ENCODE results near the gene SEZ6L.
A peak's percentile ranks its signal among the peaks of the same experiment; 100 is the strongest.
"Not testable (repeated sequence)": the region's sequence is repeated elsewhere in the genome, so short reads cannot be mapped to it uniquely, and the experiment has no call there.

Gene SEZ6L

DNA sequence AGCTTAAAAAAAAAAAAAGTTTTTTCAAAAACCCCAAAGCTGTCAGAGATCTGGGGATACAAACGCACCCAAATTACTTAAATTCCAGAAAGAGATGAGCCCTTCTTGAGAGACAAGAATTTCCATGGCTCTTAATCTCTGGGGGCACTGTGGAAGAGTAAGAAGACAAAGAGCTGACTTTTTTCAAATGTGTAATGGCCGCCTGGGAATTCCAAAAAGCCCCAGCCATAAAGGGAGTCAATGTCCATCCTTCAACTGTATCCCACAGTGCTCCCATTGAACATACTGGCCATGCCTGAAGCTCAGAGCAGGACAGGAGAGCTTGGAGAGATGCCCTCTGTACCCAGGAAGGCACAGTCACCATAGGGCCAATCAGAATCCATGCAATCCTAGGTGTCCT, 222.4 kb downstream of the SEZ6L start:
- no peak for DNase-seq

DNA sequence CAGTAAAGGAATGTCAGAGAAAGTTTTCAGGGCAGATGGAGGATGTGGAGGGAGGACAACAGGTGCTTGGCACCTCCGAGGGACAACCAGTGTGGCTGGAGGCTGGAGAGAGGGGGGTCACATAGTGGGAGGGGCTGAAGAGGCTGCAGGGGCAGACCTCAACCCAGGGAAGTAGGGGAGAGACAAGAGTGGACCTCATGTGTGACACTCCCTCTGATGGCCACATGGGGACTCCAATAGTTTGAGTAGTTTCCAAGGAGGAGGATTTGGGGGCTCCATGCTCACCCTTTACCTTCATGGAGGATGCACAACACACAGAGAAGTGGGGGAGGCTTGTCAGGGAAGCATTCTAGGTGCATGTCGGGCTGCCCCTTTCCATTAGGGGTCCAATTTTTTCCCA, 224.7 kb downstream of the SEZ6L start:
- no peak for DNase-seq

DNA sequence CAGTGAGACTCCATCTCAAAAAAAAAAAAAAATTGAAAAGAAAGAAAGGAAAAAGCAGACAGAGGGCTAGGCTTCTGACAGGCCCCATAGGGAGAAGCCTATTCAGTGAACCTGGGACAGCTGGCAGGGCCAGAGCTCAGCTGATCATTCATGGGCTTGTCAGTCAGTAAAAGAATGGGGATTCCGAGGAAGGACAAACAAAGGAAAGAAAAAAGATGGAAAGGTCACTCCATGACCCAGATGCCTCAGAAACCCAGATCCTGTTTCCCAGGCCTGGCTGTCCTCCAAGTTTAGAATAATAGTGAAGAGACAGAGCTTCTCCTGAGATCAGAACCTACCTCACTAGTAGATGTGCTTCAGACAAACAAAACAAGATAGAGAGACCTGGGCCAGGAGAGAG, 225.5 kb downstream of the SEZ6L start:
- no peak for DNase-seq

DNA sequence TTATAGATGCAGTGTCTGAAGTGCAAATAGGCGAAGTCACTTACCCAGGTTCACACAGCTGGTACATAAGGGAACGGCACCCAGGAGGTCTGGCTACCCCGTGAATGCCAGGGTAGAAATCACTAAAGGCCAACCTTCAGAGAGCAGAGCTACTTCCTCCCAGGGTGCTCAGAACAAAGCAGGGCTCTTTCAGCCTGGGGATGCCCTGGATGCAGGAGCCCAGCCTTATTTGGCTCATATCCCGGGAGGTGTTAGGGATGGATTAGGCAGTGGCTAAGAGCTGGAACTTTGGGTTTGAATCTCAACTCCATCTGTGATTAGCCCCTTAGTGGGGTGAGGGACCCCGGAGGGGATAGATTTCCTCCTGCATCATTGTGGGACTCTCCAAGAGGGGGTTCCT, 226.7 kb downstream of the SEZ6L start:
- no peak for DNase-seq

DNA sequence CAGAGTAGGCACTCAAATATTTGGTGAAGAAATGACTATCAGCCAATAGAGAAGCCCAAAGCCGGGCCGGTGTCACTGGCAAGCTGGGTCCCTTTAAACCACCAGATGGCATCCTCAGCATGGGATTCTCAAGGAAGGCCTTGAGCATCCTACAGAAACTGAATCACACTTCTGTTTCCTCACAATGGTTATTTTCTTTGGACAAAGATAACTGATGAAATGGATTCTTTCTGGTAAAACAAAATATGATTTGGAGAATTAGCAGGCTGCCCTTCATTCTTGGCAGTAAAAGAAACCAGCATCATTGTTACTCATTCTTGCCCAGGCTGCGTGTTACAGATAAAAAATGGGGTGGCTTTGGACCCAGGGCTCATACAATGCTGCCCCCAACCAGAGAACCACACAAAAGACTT, 229.5 kb downstream of the SEZ6L start:
- DNase-seq, result peak; percentile 27

DNA sequence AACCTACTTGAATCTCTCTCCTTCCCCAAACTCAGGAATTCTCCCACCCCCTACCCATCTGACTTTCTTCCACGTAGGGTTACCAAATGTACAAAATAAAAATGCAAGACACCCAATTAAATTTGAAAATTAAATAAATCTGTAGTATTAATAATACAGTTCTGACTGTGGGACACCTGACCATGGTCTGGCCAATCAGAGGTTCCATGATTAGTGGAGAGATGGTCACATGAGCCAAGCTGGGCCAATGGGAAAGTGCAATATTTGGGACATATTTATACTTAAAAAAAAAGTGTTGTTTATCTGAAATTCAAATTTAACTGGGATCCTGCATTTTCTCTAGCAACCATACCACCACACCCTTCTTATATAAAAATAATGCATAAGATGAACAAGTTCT, 230.0 kb downstream of the SEZ6L start:
- no peak for DNase-seq

DNA sequence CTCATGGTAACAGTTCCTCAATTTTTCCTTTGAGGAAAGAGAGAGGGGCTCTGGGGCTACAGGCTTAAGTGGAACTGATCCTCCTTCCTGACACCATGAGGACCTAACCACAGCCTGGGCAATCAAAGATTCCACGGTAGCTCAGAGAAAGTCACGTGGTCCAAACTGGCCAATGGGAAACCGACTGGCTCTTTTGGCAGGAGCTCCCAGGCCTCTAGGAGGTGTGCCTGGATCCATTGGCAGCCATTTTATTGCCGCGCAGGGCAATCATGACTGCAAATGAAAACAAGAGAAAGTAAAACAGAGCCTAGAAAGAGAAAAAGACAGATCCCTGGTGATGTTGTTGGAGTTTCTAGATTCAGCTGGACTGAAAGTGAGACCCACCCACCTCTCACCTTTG, 232.5 kb downstream of the SEZ6L start:
- DNase-seq, result no peak

DNA sequence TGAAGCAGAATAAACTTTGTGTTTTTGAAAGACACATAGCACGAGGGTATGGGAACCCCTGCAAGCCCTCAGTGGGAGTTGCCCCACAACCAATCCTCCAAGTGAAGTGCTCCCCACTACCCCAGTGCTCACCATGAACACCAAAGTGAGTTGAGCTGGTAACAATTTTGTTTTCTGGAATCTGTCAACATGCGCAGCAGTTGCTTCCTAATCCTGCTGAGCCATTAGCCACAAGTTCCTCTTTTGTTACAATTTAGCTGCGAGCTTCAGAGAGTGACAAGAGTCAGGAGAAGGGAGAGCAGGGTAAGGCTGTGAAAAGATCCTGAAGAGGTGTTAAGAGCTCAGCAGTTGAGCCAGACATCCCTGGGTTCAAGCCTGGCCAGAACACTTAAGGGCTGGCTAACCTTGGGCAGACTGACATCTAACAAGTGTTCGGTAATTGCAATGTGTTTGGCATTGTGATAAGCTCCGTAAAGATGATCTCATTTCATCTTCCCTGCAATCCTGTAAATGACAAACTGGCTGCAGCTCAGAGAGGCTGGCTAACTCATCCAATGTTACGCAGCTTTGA, 235.7 kb downstream of the SEZ6L start:
- DNase-seq, result no peak

DNA sequence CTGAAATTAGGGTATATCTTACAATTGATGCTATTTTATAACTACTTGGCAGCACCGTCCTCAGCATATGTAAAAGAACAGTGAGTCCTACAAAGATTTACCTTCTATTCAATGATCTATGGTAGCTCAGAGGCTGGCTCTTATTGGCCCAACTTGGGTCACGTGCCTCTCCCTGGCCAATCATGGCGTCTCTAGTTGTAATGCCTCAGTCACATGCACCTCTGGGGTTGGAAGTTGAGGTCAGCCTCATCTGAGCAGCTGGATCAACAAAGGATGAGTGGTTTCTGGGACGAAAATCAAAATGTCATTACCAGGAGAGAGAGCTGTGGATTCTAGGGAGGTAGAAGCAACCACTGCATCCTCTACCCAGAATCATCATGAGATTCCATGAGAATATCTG, 236.9 kb downstream of the SEZ6L start:
- DNase-seq, result no peak

DNA sequence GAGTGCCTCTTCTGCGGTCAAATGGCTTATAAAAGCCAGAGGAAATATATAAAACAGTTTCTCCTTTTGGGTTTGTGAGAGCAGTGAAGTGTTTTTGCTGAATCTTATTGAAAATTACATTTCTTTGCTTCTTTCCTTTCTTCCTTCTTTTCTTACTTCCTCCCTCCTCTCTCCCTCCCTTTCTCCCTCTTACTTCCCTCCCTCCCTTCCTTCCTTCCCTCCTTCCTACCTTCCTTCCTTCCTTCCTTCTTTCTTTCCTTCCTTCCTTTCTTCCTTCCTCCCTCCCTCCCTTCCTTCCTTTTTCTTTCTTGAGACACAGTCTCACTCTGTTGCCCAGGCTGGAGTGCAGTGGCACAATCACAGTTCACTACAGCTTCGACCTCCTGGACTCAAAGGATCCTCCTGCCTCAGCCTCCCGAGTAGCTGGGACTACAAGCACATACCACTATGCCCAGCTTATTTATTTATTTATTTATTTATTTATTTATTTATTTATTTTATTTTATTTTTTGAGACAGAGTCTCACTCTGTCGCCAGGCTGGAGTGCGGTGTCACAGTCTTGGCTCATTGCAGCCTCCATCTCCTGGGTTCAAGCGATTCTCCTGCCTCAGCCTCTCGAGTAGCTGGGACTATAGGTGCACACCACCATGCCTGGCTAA, 239.4 kb downstream of the SEZ6L start:
- not testable (repeated sequence) for DNase-seq

DNA sequence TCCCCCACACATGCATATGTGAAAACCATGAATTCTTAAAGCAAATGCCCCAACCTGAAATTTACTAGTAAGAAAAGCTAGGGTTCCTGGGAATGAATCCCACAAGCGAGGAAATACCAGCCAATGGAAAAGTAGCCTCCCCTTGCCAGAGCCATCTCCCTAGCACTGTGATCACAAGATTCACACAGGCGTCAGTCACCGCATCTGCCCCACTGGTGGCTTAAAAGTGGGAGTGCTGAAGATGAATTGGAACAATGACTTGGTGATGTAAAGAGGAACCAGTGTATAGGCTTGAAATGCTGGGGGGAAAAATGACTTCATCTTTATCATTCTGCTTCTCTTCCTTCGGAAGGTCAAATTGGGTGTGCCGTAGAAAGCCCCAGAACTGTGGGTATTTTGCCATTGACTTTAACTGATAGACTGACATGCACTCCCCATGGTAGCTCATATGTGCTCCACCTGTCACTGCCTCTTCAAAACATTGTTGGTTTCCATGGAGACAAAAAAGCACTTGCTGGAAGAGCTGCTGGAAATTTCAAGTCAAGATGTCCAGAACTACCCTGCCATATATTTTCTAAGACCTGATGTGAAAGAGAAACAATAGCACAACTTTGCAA, 240.6 kb downstream of the SEZ6L start:
- no peak for DNase-seq

DNA sequence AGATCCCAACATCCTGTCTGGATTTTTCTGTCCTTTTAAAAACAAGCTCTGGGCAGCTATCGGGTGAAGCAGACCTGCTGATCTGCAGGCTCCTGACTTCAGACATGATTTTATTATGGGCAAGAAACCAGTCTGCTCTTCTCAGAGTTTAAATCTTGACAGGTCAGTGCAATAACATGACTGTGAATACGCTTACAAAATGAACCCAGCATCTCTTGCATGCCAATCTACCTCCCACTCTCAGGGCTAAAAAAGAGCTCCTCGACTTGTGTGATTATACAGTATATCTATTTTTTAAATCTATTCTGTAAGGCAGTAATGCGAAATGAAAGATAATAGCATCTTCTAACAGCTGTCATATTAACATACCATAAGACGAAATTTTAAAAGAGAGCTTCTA, 241.1 kb downstream of the SEZ6L start:
- no peak for DNase-seq

DNA sequence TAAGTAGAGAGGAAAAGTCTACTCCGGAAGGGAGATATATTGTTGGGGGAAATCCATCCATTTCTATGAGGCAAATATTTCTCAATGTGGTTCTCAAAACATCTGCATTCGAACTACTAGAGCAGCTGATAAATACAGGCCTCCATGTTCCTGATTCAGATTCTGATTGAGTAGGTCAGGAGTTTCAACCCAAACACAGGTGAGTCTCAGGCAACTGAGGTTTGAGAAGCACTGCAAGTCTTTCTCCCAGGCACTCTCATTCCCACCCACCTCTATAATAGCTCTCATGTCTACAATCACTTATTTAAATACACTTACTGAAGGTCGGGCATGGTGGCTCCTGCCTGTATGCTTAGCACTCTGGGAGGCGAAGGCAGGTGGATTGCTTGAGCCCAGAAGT, 245.1 kb downstream of the SEZ6L start:
- no peak for DNase-seq

DNA sequence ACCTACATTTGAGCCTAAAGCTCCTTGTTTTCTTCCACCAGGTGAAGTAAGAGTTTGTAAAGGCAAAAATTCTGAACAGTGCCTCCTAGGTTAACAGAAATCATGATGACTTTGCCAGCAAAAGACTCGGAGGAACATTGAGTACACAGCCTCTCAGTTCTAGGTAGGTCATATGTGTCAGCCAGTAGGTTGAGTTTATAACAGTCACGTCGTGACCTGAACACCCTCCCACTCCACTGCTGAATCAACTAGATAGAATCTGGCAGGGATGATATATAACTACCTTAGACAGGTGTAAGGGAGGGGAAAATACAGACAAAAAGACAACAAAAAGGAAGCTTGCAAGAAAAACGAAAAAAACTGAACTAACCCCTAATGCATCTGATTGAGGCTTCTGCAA, 247.0 kb downstream of the SEZ6L start:
- DNase-seq, result no peak

DNA sequence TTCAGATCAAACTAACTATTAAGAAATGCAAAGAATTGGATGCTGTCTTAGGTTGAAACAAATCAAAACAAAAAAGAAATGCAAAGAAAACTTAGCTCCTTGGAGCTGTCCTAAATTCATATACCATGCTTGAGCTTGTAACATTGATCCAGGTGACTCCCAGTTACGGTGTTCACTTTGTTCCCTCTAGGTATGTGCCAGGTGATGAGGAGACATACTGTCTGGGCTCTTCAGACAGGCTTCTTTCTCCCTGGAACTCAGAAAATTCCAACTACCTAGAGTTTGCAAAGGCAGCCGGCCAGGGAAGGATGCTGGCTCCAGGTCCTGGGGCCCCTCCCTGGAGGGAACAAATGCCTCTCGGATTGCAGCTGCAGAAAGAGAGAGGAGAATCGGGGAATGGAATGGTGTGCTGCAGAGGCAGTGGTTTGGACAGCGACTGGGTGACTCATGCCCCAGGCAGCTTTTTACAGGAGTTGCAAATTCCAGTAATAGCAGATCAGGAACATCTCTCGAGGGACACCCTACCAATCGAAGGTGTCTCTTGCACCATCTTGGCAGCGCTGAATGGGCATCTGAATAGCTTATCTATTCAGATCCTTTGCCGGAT, 247.5 kb downstream of the SEZ6L start:
- DNase-seq, result no peak

DNA sequence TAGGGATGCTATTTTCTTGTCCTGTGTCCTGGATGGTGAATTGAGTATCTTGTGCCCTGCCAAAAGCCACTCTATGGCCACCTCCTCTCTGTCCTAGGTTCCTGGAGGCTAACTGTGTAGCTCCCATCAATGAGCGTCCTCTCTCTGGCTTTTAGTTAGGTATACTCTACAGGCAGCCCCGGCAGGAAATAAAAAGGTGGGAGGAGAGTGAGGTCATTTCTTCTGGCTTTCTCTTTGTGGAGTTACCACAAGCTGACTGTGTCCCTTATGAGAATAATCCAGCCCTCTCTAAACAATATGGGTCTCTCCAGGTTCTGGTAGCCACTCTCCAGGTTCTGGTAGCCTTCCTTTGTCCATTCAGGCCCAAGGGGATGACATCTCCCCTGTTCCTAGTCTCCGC, 248.1 kb downstream of the SEZ6L start:
- DNase-seq, result no peak

DNA sequence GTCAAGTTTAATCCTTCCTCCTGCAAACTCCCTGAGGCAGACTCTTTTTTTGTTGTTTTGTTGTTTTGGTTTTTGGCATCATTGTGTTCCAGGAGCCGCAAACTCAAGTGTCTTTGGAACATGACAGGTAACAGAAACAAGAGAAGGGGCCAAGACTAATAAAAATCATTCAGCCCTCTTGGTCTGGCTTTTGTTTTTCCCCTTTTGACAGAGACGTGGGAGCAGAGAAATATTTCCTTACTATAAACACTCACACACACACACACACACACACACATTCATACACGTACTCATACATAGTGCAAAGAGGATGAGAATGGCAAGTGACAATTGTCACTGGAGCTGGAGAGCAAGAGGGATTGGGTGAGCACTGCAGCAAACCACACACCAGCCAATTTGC, 249.4 kb downstream of the SEZ6L start:
- no peak for DNase-seq

DNA sequence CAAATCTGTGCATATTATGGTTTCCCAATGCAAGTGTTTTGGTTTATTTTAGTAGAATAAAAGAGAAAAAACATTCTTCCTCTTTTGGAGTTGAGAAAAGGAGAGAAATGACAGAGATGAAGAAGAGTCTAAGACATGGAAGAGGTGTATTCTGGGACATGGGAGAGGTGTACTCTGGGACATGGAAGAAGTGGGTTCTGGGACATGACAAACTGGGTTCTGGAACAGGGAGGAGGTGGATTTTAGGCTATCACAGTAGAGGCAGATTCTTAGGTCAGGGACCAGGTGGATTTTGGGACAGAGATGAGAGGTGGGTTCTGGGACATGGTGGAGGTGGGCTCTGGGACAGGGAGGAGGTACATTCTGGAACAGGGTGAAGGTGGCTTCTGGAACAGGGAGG, 257.7 kb downstream of the SEZ6L start:
- no peak for DNase-seq

DNA sequence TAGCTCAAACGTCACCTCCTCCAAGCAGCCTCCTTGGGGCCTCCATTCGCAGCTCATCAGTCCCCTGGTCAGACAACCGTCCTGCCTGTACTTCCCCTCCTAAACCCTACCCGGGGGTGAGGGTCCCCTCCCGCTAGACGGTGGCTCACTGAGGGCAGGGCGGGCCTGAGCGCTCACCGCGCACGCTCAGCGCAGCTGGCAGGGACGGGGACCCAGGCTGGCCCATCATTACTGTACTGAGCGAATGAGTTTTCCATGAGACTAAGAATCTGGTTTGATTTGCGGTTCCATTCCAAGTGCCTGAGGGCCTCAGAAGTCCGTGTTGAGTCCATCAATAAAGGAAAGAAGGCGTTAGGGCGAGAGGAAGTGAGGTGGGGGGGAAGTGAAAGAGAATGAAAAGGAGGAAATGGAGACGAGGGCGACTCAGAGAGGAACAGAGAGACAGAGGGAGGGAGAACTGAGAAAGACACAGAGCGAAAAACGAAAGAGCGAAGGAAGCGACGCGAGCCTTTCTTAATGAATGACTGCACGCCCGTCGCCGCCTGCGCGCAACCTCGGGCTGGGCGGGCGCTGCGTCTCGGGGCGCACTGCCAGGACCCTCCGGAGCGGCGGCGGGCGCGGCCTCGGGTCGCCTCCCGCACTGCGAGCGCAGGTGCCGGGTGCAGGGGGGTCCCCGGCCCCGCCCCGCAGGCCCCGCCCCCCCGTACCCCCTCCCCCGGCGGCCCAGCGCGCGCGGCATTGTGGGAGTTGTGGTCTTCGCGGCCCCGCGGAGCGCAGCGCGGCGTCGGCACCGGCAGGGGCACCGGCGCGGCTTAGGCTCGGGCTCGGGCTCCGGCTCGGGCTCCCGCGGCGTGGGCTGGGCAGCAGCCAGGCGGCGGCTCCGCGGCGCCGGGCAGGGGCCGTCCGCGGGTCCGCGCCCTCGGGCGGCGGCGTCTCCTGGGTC, 259.5 kb downstream of the SEZ6L start, which contains the start of gene ASPHD2:
ASPHD2 (plus strand) TSS at position 746 of the 943 bp plus-strand sequence. CDS start 4,356 bp downstream, outside the sequence.
- DNase-seq, result peak; percentile 82

DNA sequence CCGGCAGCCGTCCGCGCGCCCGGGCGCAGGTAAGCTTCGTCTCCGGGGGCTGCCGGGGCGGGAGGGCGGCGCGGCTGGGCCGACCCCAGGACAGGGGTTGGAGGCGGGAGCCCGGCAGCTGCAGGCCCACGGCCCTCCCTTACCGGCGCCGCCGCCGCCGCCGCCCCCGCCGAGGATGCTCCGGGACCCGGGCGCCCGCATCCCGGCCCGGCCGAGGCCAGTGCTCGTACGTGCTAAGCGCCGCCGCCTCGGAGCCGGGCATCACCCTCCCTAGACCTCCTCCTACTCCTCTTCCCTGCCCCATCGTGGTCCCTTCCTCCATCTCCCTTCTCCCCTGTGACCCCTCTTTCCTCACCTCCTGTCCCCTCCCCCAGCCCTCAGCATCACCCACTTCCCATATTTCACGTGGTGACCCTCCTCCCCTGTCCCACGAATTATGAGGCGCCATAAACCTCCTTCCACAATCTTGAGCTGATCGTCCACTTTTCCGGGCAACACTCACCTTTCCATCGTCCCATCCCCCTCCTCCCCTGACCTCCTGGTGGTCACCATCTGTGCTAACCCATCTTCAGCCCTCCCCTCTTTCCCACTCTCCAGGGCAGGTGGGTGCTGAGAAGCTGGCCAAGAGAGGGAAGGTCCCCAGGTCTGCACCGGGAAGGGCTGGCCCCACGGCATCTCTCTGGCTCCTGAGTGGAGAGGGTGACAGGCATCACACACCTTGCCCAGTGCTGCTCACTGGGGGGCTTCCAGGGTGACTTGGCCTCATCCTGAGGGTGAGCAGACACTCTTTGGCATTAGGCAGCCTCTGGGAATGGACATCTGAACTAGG, 260.4 kb downstream of the SEZ6L start:
- DNase-seq, result no peak

DNA sequence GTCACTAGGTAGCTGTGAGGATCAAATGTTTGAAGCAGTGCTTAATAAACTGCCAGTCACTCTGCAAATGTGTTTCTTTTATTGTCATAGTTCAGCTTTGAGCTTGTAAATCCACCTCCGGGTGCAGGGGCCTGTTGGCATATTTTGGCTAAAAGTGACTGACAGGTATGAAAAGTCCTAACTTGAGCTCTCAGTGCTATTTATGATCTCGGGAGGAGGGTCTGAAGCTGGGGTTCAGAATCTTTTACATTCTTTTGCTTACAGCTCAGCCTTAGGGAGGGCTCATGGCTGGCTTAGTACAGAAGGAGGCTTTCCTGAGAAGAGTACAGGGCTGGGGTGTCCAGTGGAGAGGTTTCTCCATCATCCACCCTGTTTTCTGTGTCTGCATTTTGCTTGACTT, 261.3 kb downstream of the SEZ6L start:
- no peak for DNase-seq
